Measurements from ENCODE around the gene C3orf80. TPM values are rescaled to one million over a fixed set of nuclear protein-coding genes. Genes with fewer than 3 reads are reported as not detected.
"Not testable (repeated sequence)": the region's sequence is repeated elsewhere in the genome, so short reads cannot be mapped to it uniquely, and the experiment has no call there.

The C3orf80 gene
- total RNA-seq, 1 experiment from 2014 or later, result not detected

DNA sequence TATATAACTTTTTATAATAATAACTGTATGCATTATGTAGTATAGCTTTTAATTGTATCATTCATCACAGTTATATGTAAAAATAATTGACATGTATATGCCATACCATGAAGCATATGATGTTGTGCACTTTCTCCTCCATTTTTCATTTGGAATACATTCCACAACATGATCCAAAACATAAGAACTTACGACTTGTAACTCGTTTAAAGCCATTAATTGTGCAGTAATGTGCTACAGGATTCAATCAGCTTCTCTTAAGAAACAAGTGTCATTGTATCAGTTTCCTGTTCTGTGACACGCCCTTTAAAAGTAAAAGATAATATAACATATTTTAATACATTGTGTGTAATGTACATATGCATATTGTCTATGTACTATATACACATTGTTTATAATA, 2.2 kb downstream of the C3orf80 start:
- no TSS peak for BruUV-seq (replicated peaks)
- Histone ChIP-seq H3K36me3 (ENCODE audit: insufficient read depth, low read length, poor library complexity, severe bottlenecking) (no peaks in the 10 kb centered on the region), H3K27me3 (replicated peaks; ENCODE audit: insufficient read depth, low read depth, low read length, poor library complexity) (peaks cover 64% of the 10 kb centered on the region), H3K9me3 (ENCODE audit: low read depth, low read length, poor library complexity, severe bottlenecking) (no peaks in the 10 kb centered on the region), H3K4me1 (ENCODE audit: insufficient read depth, low read length, poor library complexity, severe bottlenecking) (peaks cover 11% of the 10 kb centered on the region), H3K4me3 (ENCODE audit: low read depth, low read length, poor library complexity, severe bottlenecking) (no peak overlapping the region), H3K27ac (ENCODE audit: low read depth, low read length, poor library complexity, severe bottlenecking) (no peak overlapping the region)
- TF ChIP-seq EZH2 (IDR thresholded peaks at IDR 0.05; ENCODE audit: borderline replicate concordance, low read depth, low read length, poor library complexity, severe bottlenecking), result no peak
- TF ChIP-seq CTCF (conservative IDR thresholded peaks at IDR 0.05; ENCODE audit: low read depth, low read length), result no peak
- DNase-seq (ENCODE audit: low spot score), result no peak
- POLR2A ChIA-PET (ENCODE audit: low non-redundant PET), result no interaction called here
- CTCF ChIA-PET, result no interaction called here
- intact Hi-C loops (cut with micrococcal nuclease; ENCODE audit: unreplicated experiment), result no loop called here

DNA sequence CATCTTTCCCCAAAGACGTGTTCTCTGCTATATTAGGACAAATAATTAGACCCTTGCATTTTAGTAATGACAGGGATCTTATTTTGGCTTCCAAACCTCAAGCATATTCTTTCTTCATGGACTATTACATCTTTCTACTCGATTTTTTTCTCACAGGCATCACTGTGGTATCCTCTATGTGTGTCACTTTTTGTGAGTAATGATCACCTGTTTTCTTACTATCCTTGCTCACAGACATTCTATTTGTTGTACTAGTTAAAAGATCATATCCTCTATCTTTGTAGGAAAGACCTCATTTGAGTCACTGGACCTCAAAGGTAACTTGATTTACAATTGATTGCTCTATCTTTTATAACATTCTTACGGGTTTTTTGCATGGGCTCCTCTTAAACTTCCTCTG, 6.8 kb downstream of the C3orf80 start:
- Histone ChIP-seq H3K4me1 (ENCODE audit: insufficient read depth, low read length, poor library complexity, severe bottlenecking) (no peaks in the 10 kb centered on the region), H3K9me3 (ENCODE audit: low read depth, low read length, poor library complexity, severe bottlenecking) (no peaks in the 10 kb centered on the region), H3K27ac (ENCODE audit: low read depth, low read length, poor library complexity, severe bottlenecking) (no peak overlapping the region), H3K27me3 (replicated peaks; ENCODE audit: insufficient read depth, low read depth, low read length, poor library complexity) (peaks cover 38% of the 10 kb centered on the region), H3K4me3 (ENCODE audit: low read depth, low read length, poor library complexity, severe bottlenecking) (no peak overlapping the region), H3K36me3 (ENCODE audit: insufficient read depth, low read length, poor library complexity, severe bottlenecking) (no peaks in the 10 kb centered on the region)
- no peak for DNase-seq (ENCODE audit: low spot score)
- intact Hi-C loops (cut with micrococcal nuclease; ENCODE audit: unreplicated experiment), result no loop called here
- no TSS peak for BruUV-seq (replicated peaks)
- ChIA-PET CTCF (no interaction called here), POLR2A (ENCODE audit: low non-redundant PET) (no interaction called here)
- TF ChIP-seq CTCF (conservative IDR thresholded peaks at IDR 0.05; ENCODE audit: low read depth, low read length), result no peak
- TF ChIP-seq EZH2 (IDR thresholded peaks at IDR 0.05; ENCODE audit: borderline replicate concordance, low read depth, low read length, poor library complexity, severe bottlenecking), result no peak

- intact Hi-C loops (cut with micrococcal nuclease; ENCODE audit: unreplicated experiment); H3K4me3 ChIP-seq (ENCODE audit: low read depth, low read length, poor library complexity, severe bottlenecking); DNase-seq (ENCODE audit: low spot score); H3K27ac ChIP-seq (ENCODE audit: low read depth, low read length, poor library complexity, severe bottlenecking); H3K27me3 ChIP-seq (replicated peaks; ENCODE audit: insufficient read depth, low read depth, low read length, poor library complexity); POLR2A ChIA-PET (ENCODE audit: low non-redundant PET); H3K9me3 ChIP-seq (ENCODE audit: low read depth, low read length, poor library complexity, severe bottlenecking); CTCF ChIA-PET; BruUV-seq (replicated peaks); H3K4me1 ChIP-seq (ENCODE audit: insufficient read depth, low read length, poor library complexity, severe bottlenecking); H3K36me3 ChIP-seq (ENCODE audit: insufficient read depth, low read length, poor library complexity, severe bottlenecking): not testable (repeated sequence)
Observed at GRCh38 chr3:160240719-160241118, 15.5 kb downstream of the C3orf80 start.

GRCh38 chr3:160245261-160245800, 20.1 kb downstream of the C3orf80 start:
- no peaks in the 10 kb centered on the region for H3K4me1 ChIP-seq (ENCODE audit: insufficient read depth, low read length, poor library complexity, severe bottlenecking)

More at GRCh38 chr3:160245261-160245800, 20.1 kb downstream of the C3orf80 start:
- intact Hi-C loops (cut with micrococcal nuclease; ENCODE audit: unreplicated experiment), result no loop called here
- no TSS peak for BruUV-seq (replicated peaks)
- CTCF ChIA-PET, result no interaction called here
- Histone ChIP-seq H3K36me3 (ENCODE audit: insufficient read depth, low read length, poor library complexity, severe bottlenecking) (no peaks in the 10 kb centered on the region), H3K4me3 (ENCODE audit: low read depth, low read length, poor library complexity, severe bottlenecking) (no peak overlapping the region), H3K27ac (ENCODE audit: low read depth, low read length, poor library complexity, severe bottlenecking) (no peak overlapping the region), H3K27me3 (replicated peaks; ENCODE audit: insufficient read depth, low read depth, low read length, poor library complexity) (peaks cover 12% of the 10 kb centered on the region), H3K9me3 (ENCODE audit: low read depth, low read length, poor library complexity, severe bottlenecking) (no peaks in the 10 kb centered on the region)
- no peak for DNase-seq (ENCODE audit: low spot score)
- POLR2A ChIA-PET (ENCODE audit: low non-redundant PET), result no interaction called here
- TF ChIP-seq EZH2 (IDR thresholded peaks at IDR 0.05; ENCODE audit: borderline replicate concordance, low read depth, low read length, poor library complexity, severe bottlenecking) (no peak), CTCF (conservative IDR thresholded peaks at IDR 0.05; ENCODE audit: low read depth, low read length) (no peak)
